K562 (cell line): ENCODE measurements around the gene ELOVL5. TPM values are rescaled to one million over a fixed set of nuclear protein-coding genes. Genes with fewer than 3 reads are reported as not detected.

Experiments
- ATAC-seq: fragments of 200-7000 bp; cut with Tn5 transposase; 3 replicates; pipeline ENCODE4 v1.9.1; 2020; ENCODE audit warnings: moderate library complexity
- BruUV-seq: library from RNA; stranded (reverse); fragments of 400-500 nt; replicated peaks from 2 replicates; lab custom pipeline; 2021; lab: Mats Ljungman, UMichigan
- CTCF ChIA-PET: fragments of 300-600 bp; formaldehyde crosslinking; extraction: SDS; loops from one replicate; lab custom pipeline; 2021; ENCODE audit warnings: low intra/inter-chr PET ratio; lab: Yijun Ruan, JAX
- POLR2A ChIA-PET: fragments of 300-600, 350-650 bp; sonication (Branson Sonifier 250); formaldehyde crosslinking; extraction: SDS; loops from one replicate; lab custom pipeline; 2021; ENCODE audit warnings: antibody characterized with exemption, inconsistent platforms; lab: Yijun Ruan, JAX
- DNase-seq, 4 experiments: peaks; one replicate each; pipeline versions ENCODE4 v3.0.0 to v3.0.0-alpha.2; 2011 to 2018; ENCODE audit warnings: low spot score in 3 of 4, mixed read lengths in 3 of 4; ENCODE audit errors: extremely low read depth in 1 of 4
- FAIRE-seq: peaks from 2 replicates; lab custom pipeline; 2011; peaks lifted over from hg19 to GRCh38; lab: Jason Lieb, UNC
- H2AFZ ChIP-seq: 2 replicates; pipeline ENCODE4 v1.6.0; 2011; ENCODE audit warnings: low read depth, low read length, control low read depth, inconsistent platforms
- H3K27ac ChIP-seq: fragments of 200-600 bp; 3 replicates; pipeline ENCODE4 v1.8.0; 2011; ENCODE audit warnings: low read depth, mild to moderate bottlenecking, control low read depth, inconsistent platforms, low read length, moderate library complexity, mixed read lengths; ENCODE audit errors: extremely low read depth
- H3K27me3 ChIP-seq, 2 experiments: fragments of 300-600 bp in 1 of 2; 2 replicates in 1 of 2; 3 replicates in 1 of 2; pipeline versions ENCODE4 v1.6.0 to v1.8.0; 2011; ENCODE audit warnings: inconsistent platforms in 2 of 2, low read length in 2 of 2, mild to moderate bottlenecking in 1 of 2, mixed read lengths in 1 of 2, moderate library complexity in 1 of 2; ENCODE audit not compliant: control insufficient read depth in 2 of 2, insufficient read depth in 2 of 2
- H3K36me3 ChIP-seq: fragments of 300-600 bp; 3 replicates; pipeline ENCODE4 v1.8.0; 2011; ENCODE audit warnings: mild to moderate bottlenecking, low read length, inconsistent platforms; ENCODE audit not compliant: control insufficient read depth, insufficient read depth
- H3K4me1 ChIP-seq, 2 experiments: fragments of 200-600 bp in 1 of 2; replicated peaks in 1 of 2; 2 replicates in 1 of 2; 3 replicates in 1 of 2; pipeline versions ENCODE4 v1.5.1 to v1.8.0; 2011; ENCODE audit warnings: inconsistent platforms in 2 of 2, low read length in 2 of 2, mild to moderate bottlenecking in 1 of 2, mixed read lengths in 1 of 2, moderate library complexity in 1 of 2; ENCODE audit not compliant: control insufficient read depth in 2 of 2, insufficient read depth in 2 of 2
- H3K4me2 ChIP-seq: 2 replicates; pipeline ENCODE4 v1.6.1; 2011; ENCODE audit warnings: low read length, control low read depth, inconsistent platforms, mixed read lengths; ENCODE audit not compliant: insufficient read depth
- H3K4me3 ChIP-seq: fragments of 200-600 bp; sonication (generic), shearing (Covaris generic); 2 replicates; pipeline ENCODE4 v1.5.1; 2016; ENCODE audit warnings: control low read depth, inconsistent platforms
- H3K79me2 ChIP-seq: fragments of 200-600 bp; 3 replicates; pipeline ENCODE4 v1.8.0; 2011; ENCODE audit warnings: low read length, inconsistent platforms; ENCODE audit not compliant: control insufficient read depth, insufficient read depth
- H3K9ac ChIP-seq, 2 experiments: 2 replicates each; pipeline versions ENCODE4 v1.6.0 to v1.6.1; 2011; ENCODE audit warnings: low read depth in 2 of 2, low read length in 2 of 2, control low read depth in 1 of 2, inconsistent platforms in 1 of 2, mild to moderate bottlenecking in 1 of 2, mixed read lengths in 1 of 2; ENCODE audit not compliant: insufficient read depth in 1 of 2
- H3K9me1 ChIP-seq: one replicate; pipeline ENCODE4 v1.6.0; 2011; ENCODE audit warnings: inconsistent platforms, mild to moderate bottlenecking, low read length, moderate library complexity; ENCODE audit not compliant: control insufficient read depth, insufficient read depth
- H3K9me3 ChIP-seq: replicated peaks from 2 replicates; pipeline ENCODE4 v1.5.1; 2011; ENCODE audit warnings: low read depth, low read length, inconsistent platforms; ENCODE audit not compliant: control insufficient read depth, insufficient read depth
- H4K20me1 ChIP-seq: replicated peaks from 2 replicates; pipeline ENCODE4 v1.6.1; 2011; ENCODE audit warnings: low read length, inconsistent platforms, mixed read lengths; ENCODE audit not compliant: control insufficient read depth, insufficient read depth
- ATF4 ChIP-seq: fragments of 450-650 bp; formaldehyde crosslinking; IDR thresholded peaks from 2 replicates; pipeline ENCODE4 v1.4.0; 2022; ENCODE audit warnings: mild to moderate bottlenecking, moderate library complexity
- CBX1 ChIP-seq: sonication (generic); IDR thresholded peaks from 2 replicates; pipeline ENCODE4 v1.6.1; 2016; ENCODE audit warnings: antibody characterized with exemption, low read depth, mild to moderate bottlenecking
- CBX2 ChIP-seq: fragments of 200-600 bp; sonication (generic); IDR thresholded peaks from one replicate; pipeline ENCODE4 v1.6.1; 2012; ENCODE audit warnings: mild to moderate bottlenecking, low read length, inconsistent platforms; ENCODE audit not compliant: insufficient read depth, poor library complexity, severe bottlenecking
- HMG20A ChIP-seq: fragments of 450-650 bp; formaldehyde crosslinking; conservative IDR thresholded peaks from 2 replicates; pipeline ENCODE4 v1.4.0; 2020; ENCODE audit warnings: mild to moderate bottlenecking, mixed read lengths
- JUND ChIP-seq, 2 experiments: IDR thresholded peaks; 2 replicates in 1 of 2; 3 replicates in 1 of 2; pipeline ENCODE4 v1.6.1; 2011; ENCODE audit warnings: borderline replicate concordance in 2 of 2, low read depth in 2 of 2, low read length in 2 of 2, improper control_type of control experiment in 1 of 2, missing biosample characterization in 1 of 2, missing genetic modification characterization in 1 of 2, missing genetic modification reagents in 1 of 2
- OTX1 ChIP-seq: fragments of 450-650 bp; formaldehyde crosslinking; IDR thresholded peaks from 2 replicates; pipeline ENCODE4 v1.4.0; 2022; ENCODE audit warnings: mild to moderate bottlenecking
- RBBP5 ChIP-seq: fragments of 200-600 bp; sonication (generic); IDR thresholded peaks from 2 replicates; pipeline ENCODE4 v1.6.1; 2012; ENCODE audit warnings: borderline replicate concordance, mild to moderate bottlenecking, low read length, control low read depth, inconsistent platforms; ENCODE audit not compliant: insufficient read depth, poor library complexity, severe bottlenecking
- SUPT5H ChIP-seq: fragments of 450-650 bp; IDR thresholded peaks from 2 replicates; pipeline ENCODE4 v1.6.1; 2016
- UBTF ChIP-seq, 2 experiments: IDR thresholded peaks; 2 replicates each; pipeline ENCODE4 v1.6.1; 2012; ENCODE audit warnings: improper control_type of control experiment in 2 of 2, low read depth in 2 of 2, low read length in 2 of 2, borderline replicate concordance in 1 of 2
- ZNF175 ChIP-seq: fragments of 200-800 bp; sonication (Bioruptor generic); IDR thresholded peaks from 2 replicates; pipeline ENCODE4 v1.6.1; 2016; ENCODE audit warnings: low read depth, mild to moderate bottlenecking, missing genetic modification characterization, missing compliant biosample characterization
- ZNF644 ChIP-seq: fragments of 200-800 bp; sonication (Bioruptor generic); IDR thresholded peaks from 2 replicates; pipeline ENCODE4 v1.6.1; 2016; ENCODE audit warnings: low read depth, missing genetic modification characterization, missing compliant biosample characterization
- WGBS: fragments of 100-300 bp; shearing (Covaris generic); methylation state at CpG from one replicate; pipeline ENCODE4 v1.1.6; 2016; ENCODE audit warnings: low coverage, mixed read lengths; ENCODE audit not compliant: insufficient coverage; ENCODE audit errors: missing lambda C conversion rate; 5-methylcytosine and 5-hydroxymethylcytosine counted together
- in situ Hi-C: fragments of 300-500 bp; cut with MboI; formaldehyde crosslinking; loops from 4 replicates; pipeline ENCODE4 v1.15.0; 2018; ENCODE audit warnings: inconsistent platforms, mixed read lengths
- intact Hi-C: fragments of 100-400 bp; cut with micrococcal nuclease; formaldehyde crosslinking; loops from 2 replicates; pipeline ENCODE4 v1.14.2; 2022
- polyA plus RNA-seq, 8 experiments: library from polyadenylated mRNA; depleted of rRNA in 4 of 8; stranded (reverse) in 5 of 8; unstranded in 3 of 8; fragments of >200 nt; fragmentation: Nextera tagmentation in 2 of 8; fragmentation: Illumina TruSeq in 1 of 8; extraction: Ambion mirVana in 2 of 8; extraction: Trizol in 1 of 8; gene quantifications; 2 replicates each; pipeline versions ENCODE4 v1.2.1 to v1.2.3, GENCODE V29; 2011 to 2014; ENCODE audit warnings: inconsistent platforms in 1 of 8, missing spikeins in 1 of 8
- total RNA-seq, 7 experiments: library from RNA; depleted of rRNA in 6 of 7; stranded (reverse); fragments of >200 nt in 6 of 7; fragmentation: Illumina TruSeq in 2 of 7; extraction: Trizol in 2 of 7; gene quantifications; 2 replicates each; pipeline versions ENCODE4 v1.2.1 to v1.2.3, GENCODE V29; 2011 to 2021; ENCODE audit warnings: low replicate concordance in 1 of 7

ELOVL5 gene
- total and polyA plus RNA-seq, 9 of the 15 experiments (the other 6 are each of a cell fraction or from before 2014, with no cell fraction given): 70.6 to 245 (median 132) TPM

- no peak overlapping the region for H3K9ac ChIP-seq
- BruUV-seq: no TSS peak
- DNase-seq (no peak), FAIRE-seq (no peak), ATAC-seq (no peak)
- intact Hi-C loops (no loop called here), in situ Hi-C loops (no loop called here)
- 0 out of 2 replicates have a peak, but pooled peaks cover 3% of the 10 kb centered on the region for H4K20me1 ChIP-seq
- POLR2A ChIA-PET: no interaction called here
- CTCF ChIA-PET: no interaction called here
- no peaks in the 10 kb centered on the region for H3K9me1 ChIP-seq
- no peaks in the 10 kb centered on the region for H3K79me2 ChIP-seq
- H2AFZ ChIP-seq: no peak overlapping the region
- H3K27ac ChIP-seq: no peak overlapping the region
- TF ChIP-seq CBX1 (no peak), JUND (IDR thresholded peaks at IDR 0.05; ENCODE audit: borderline replicate concordance, low read depth, low read length) (no peak), JUND (tag; IDR thresholded peaks at IDR 0.05; ENCODE audit: borderline replicate concordance, low read depth, low read length) (no peak), CBX2 (no peak), RBBP5 (no peak), ATF4 (CRISPR knock-in tag) (no peak), OTX1 (CRISPR knock-in tag) (no peak), ZNF175 (CRISPR knock-in tag) (no peak), HMG20A (no peak), SUPT5H (no peak), UBTF (IDR thresholded peaks at IDR 0.05; ENCODE audit: borderline replicate concordance in 1 of 2, low read depth in 2 of 2, low read length in 2 of 2) (no peak), ZNF644 (tag) (no peak)
- no peaks in the 10 kb centered on the region for H3K9me3 ChIP-seq
- H3K4me1 ChIP-seq: no peaks in the 10 kb centered on the region
- no peak overlapping the region for H3K4me2 ChIP-seq
- no peak overlapping the region for H3K4me3 ChIP-seq
- 95% methylated on average over 6 of the region's 6 CpGs for WGBS
- H3K27me3 ChIP-seq: no peaks in the 10 kb centered on the region
- peaks cover 98% of the 10 kb centered on the region for H3K36me3 ChIP-seq
These were observed 79.7 kb downstream of the ELOVL5 start for GRCh38 chr6:53268858-53269608.
